ENCODE results near the gene GAS7. TPM values are rescaled to one million over a fixed set of nuclear protein-coding genes. Genes with fewer than 3 reads are reported as not detected.
A peak's percentile ranks its signal among the peaks of the same experiment; 100 is the strongest.

GAS7 gene
- polyA plus RNA-seq, 2 donors: 6.4 to 7.7 TPM

DNA sequence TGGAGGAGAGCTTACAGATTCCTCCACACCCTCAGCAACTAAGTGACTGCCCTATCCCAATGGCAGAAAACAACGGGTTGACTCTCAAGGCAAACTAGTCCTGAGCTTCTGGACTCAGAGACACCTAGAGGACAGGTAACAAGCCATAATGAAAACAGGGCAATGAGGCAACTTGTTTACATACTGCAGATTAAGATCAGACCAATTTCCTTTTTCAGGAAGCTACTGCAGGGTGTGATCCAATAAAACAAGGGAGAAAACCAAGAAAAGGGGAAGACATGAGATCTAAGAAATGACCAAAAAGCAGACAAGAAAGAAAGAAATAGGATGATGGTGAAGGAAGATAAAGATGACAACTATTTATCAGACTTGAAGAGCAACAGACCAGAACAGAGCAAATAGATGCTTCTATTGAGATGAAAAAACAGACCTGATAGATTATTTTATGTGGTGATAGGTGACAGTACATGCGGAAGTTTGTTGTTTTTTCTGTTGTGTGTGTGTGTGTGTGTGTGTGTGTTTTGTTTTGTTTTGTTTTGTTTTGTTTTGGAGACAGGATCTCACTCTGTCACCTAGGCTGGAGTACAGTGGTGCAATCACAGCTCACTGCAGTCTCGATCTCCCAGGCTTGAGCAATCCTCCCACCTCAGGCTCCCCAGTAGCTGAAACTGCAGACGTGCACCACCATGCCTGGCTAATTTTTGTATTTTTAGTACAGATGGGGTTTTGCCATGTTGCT is 120.7 kb downstream of the GAS7 start:
- whole genome bisulfite sequencing, 2 donors: 60 to 79% methylated on average over 4 of the region's 4 CpGs
- H3K27me3 ChIP-seq (ENCODE audit: control insufficient read depth in 1 of 2, insufficient read depth in 2 of 2, low read length in 2 of 2): no peaks in the 10 kb centered on the region
- peak overlapping the region; percentile 35 to 73 for H3K27ac ChIP-seq (ENCODE audit: low read depth in 2 of 2, low read length in 1 of 2)
- H3K4me1 ChIP-seq (ENCODE audit: control insufficient read depth in 2 of 2, insufficient read depth in 2 of 2, low read length in 1 of 2): peaks cover 0 to 6% of the 10 kb centered on the region in 2 donors
- no peak overlapping the region for H3K4me3 ChIP-seq (ENCODE audit: low read depth in 1 of 2, low read length in 2 of 2)
- H3K9me3 ChIP-seq (ENCODE audit: control insufficient read depth in 2 of 2, insufficient read depth in 1 of 2, low read depth in 1 of 2, low read length in 1 of 2): no peaks in the 10 kb centered on the region
- no peaks in the 10 kb centered on the region for H3K36me3 ChIP-seq (ENCODE audit: control insufficient read depth in 2 of 2, insufficient read depth in 2 of 2, low read length in 1 of 2)

DNA sequence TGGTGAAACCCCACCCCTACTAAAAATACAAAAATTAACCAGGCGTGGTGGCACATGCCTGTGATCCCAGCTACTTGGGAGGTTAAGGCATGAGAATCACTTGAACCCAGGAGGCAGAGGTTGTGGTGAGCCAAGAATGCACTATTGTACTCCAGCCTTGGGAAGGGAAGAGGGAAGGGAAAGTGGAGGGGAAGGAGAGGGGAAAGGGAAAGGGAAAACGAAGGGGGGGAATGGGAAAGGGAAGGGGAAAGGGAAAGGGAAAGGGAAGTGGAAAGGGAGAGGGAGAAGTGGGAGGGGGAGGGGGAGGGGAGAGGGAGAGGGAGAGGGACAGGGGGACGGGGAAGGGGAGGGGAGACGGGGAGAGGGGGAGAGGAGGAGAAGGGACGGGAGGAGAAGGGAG is 122.5 kb downstream of the GAS7 start:
- 66 to 74% methylated on average over 5 of the region's 5 CpGs for WGBS, 2 donors
- Histone ChIP-seq H3K4me1 (ENCODE audit: control insufficient read depth in 2 of 2, insufficient read depth in 2 of 2, low read length in 1 of 2) (peaks cover 3 to 14% of the 10 kb centered on the region in 2 donors), H3K36me3 (ENCODE audit: control insufficient read depth in 2 of 2, insufficient read depth in 2 of 2, low read length in 1 of 2) (no peaks in the 10 kb centered on the region), H3K27ac (ENCODE audit: low read depth in 2 of 2, low read length in 1 of 2) (no peak overlapping the region), H3K9me3 (ENCODE audit: control insufficient read depth in 2 of 2, insufficient read depth in 1 of 2, low read depth in 1 of 2, low read length in 1 of 2) (no peaks in the 10 kb centered on the region), H3K4me3 (ENCODE audit: low read depth in 1 of 2, low read length in 2 of 2) (no peak overlapping the region), H3K27me3 (ENCODE audit: control insufficient read depth in 1 of 2, insufficient read depth in 2 of 2, low read length in 2 of 2) (no peaks in the 10 kb centered on the region)

DNA sequence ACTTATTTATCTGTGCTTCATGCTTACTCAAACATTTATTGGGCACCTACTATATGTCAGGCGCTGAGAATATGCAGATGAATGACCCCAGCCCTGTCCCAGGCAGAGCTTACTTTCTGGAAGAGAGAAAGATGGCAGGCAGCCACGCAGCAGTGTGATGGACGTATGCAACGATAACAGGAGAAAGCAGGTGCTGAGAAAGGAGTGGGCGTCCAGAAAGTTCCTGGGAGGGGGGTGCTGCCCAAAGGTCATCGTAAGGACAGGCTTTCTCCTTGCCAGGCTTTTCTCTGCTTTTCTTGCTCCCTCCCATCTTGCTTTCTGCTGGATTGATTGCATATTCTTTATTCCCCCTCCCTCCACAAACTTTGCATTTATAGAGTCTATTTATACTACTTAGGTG is 124.5 kb downstream of the GAS7 start:
- Histone ChIP-seq H3K9me3 (ENCODE audit: control insufficient read depth in 2 of 2, insufficient read depth in 1 of 2, low read depth in 1 of 2, low read length in 1 of 2) (no peaks in the 10 kb centered on the region), H3K27ac (ENCODE audit: low read depth in 2 of 2, low read length in 1 of 2) (peak overlapping the region; percentile 57 to 69), H3K4me1 (ENCODE audit: control insufficient read depth in 2 of 2, insufficient read depth in 2 of 2, low read length in 1 of 2) (peaks cover 3 to 18% of the 10 kb centered on the region in 2 donors), H3K27me3 (ENCODE audit: control insufficient read depth in 1 of 2, insufficient read depth in 2 of 2, low read length in 2 of 2) (no peaks in the 10 kb centered on the region), H3K4me3 (ENCODE audit: low read depth in 1 of 2, low read length in 2 of 2) (no peak overlapping the region), H3K36me3 (ENCODE audit: control insufficient read depth in 2 of 2, insufficient read depth in 2 of 2, low read length in 1 of 2) (no peaks in the 10 kb centered on the region)
- WGBS, 2 donors: 49 to 61% methylated on average over 6 of the region's 6 CpGs

DNA sequence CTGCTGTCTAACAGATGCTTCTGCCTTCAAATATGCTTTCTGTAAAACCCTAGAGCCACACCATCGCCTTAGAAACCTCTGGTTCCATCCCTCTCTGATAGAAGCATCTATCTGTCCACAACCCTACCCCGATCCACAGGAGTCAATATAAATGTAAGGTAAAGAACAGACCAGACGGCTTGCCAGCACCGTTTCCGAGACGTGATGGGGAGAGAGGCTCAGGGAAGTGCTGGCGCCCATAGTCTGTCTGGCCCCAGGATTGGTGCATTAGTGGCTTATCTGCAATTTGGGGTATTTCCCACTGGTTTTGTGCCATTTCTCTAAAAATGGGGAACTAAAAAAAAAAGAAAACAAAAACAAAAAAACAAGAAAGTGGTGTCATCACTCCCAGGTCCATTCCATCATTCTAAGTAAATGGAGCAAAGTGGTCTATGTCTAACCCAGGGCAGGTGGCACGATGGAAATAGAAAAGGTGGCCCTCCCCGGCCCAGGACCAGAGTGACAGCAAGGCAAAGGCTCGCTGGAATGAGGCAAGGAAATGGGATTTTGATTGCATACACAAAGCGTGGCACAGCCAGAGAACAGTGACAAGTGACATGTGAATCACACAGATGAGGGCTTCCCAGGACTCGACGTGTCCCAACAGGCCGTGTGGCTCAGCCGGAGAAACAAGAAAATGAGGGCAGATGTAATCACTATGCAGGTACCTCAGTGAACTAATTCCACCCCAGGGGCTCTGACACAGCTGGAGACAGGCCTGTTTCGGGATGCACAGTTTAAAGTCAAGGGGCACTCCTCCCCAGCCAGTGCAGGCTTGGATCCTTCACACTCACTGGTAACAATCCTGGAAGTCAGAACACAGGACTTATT is 125.6 kb downstream of the GAS7 start:
- Histone ChIP-seq H3K36me3 (ENCODE audit: control insufficient read depth in 2 of 2, insufficient read depth in 2 of 2, low read length in 1 of 2) (no peaks in the 10 kb centered on the region), H3K4me1 (ENCODE audit: control insufficient read depth in 2 of 2, insufficient read depth in 2 of 2, low read length in 1 of 2) (peaks cover 3 to 20% of the 10 kb centered on the region in 2 donors), H3K9me3 (ENCODE audit: control insufficient read depth in 2 of 2, insufficient read depth in 1 of 2, low read depth in 1 of 2, low read length in 1 of 2) (no peaks in the 10 kb centered on the region), H3K27ac (ENCODE audit: low read depth in 2 of 2, low read length in 1 of 2) (peak overlapping the region; percentile 69 to 88), H3K27me3 (ENCODE audit: control insufficient read depth in 1 of 2, insufficient read depth in 2 of 2, low read length in 2 of 2) (no peaks in the 10 kb centered on the region), H3K4me3 (ENCODE audit: low read depth in 1 of 2, low read length in 2 of 2) (no peak overlapping the region)
- WGBS, 2 donors: 63 to 73% methylated on average over 16 of the region's 16 CpGs

DNA sequence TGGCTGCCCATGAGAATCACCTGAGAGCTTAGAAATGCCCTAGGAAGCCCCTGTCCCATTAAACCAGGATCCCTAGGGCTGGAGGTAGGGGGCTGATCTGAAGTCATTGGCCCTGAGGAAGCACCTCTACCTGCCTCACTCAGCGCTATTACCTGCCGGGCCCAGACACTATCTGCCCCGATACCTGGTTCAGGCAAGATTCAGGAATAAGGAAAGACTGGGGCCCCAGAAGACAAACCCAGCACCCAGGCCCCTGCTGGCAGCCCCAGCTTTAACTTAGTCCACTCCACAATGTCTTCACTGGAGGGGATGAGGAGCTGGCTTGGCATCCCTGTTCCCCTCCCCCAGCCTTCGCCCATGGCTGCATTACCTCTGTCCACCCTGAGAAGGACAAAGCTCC is 126.3 kb downstream of the GAS7 start:
- peak overlapping the region; percentile 23 to 66 for H3K27ac ChIP-seq (ENCODE audit: low read depth in 2 of 2, low read length in 1 of 2)

DNA sequence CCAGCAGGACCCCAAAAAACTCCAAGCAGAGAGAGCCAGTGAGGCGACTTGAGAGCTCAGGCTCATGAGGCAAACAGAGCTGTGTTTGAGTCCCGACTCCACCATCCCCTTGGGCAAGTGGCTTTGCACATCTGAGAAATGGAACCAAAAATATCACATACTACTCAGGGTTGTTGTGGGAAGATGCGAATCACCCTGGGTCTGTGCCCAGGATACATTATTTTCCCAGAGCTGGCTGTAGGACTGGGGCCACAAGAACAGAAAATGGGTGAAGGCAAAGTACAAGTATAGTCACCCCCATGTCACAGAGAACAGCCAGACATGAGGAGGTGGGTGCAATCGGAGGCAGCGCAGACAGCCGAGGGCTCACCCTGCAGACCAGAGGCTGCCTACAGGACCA is 127.3 kb downstream of the GAS7 start:
- Histone ChIP-seq H3K27ac (ENCODE audit: low read depth in 2 of 2, low read length in 1 of 2) (no peak overlapping the region), H3K4me3 (ENCODE audit: low read depth in 1 of 2, low read length in 2 of 2) (no peak overlapping the region), H3K36me3 (ENCODE audit: control insufficient read depth in 2 of 2, insufficient read depth in 2 of 2, low read length in 1 of 2) (no peaks in the 10 kb centered on the region), H3K27me3 (ENCODE audit: control insufficient read depth in 1 of 2, insufficient read depth in 2 of 2, low read length in 2 of 2) (no peaks in the 10 kb centered on the region), H3K9me3 (ENCODE audit: control insufficient read depth in 2 of 2, insufficient read depth in 1 of 2, low read depth in 1 of 2, low read length in 1 of 2) (no peaks in the 10 kb centered on the region), H3K4me1 (ENCODE audit: control insufficient read depth in 2 of 2, insufficient read depth in 2 of 2, low read length in 1 of 2) (peaks cover 3 to 22% of the 10 kb centered on the region in 2 donors)
- 83 to 84% methylated on average over 6 of the region's 6 CpGs for WGBS, 2 donors

More for the DNA sequence above, 126.3 kb downstream of the GAS7 start:
- WGBS, 2 donors: 94 to 98% methylated on average over 4 of the region's 4 CpGs
- Histone ChIP-seq H3K9me3 (ENCODE audit: control insufficient read depth in 2 of 2, insufficient read depth in 1 of 2, low read depth in 1 of 2, low read length in 1 of 2) (no peaks in the 10 kb centered on the region), H3K4me3 (ENCODE audit: low read depth in 1 of 2, low read length in 2 of 2) (no peak overlapping the region), H3K27me3 (ENCODE audit: control insufficient read depth in 1 of 2, insufficient read depth in 2 of 2, low read length in 2 of 2) (no peaks in the 10 kb centered on the region), H3K4me1 (ENCODE audit: control insufficient read depth in 2 of 2, insufficient read depth in 2 of 2, low read length in 1 of 2) (peaks cover 3 to 22% of the 10 kb centered on the region in 2 donors), H3K36me3 (ENCODE audit: control insufficient read depth in 2 of 2, insufficient read depth in 2 of 2, low read length in 1 of 2) (no peaks in the 10 kb centered on the region)

DNA sequence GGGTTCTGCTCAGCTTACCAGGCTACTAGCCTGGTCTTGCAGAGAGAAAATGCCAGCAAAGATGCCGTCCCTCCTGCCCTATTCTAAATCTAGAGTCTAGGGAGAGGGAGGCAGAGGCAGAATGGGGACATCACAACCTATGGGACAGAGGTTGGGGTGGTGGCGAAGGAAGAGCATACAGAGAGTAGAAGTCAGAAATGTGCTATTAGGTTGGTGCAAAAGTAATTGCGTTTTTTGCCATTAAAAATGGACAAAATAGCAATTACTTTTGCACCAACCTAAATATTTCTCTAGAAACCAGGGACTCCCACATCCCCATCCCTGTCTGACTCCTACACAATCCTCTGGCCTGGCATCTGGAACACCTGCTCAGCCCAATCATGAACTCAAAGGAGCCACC is 127.7 kb downstream of the GAS7 start:
- H3K9me3 ChIP-seq (ENCODE audit: control insufficient read depth in 2 of 2, insufficient read depth in 1 of 2, low read depth in 1 of 2, low read length in 1 of 2): no peaks in the 10 kb centered on the region
- no peaks in the 10 kb centered on the region for H3K27me3 ChIP-seq (ENCODE audit: control insufficient read depth in 1 of 2, insufficient read depth in 2 of 2, low read length in 2 of 2)
- H3K36me3 ChIP-seq (ENCODE audit: control insufficient read depth in 2 of 2, insufficient read depth in 2 of 2, low read length in 1 of 2): no peaks in the 10 kb centered on the region
- no peak overlapping the region for H3K4me3 ChIP-seq (ENCODE audit: low read depth in 1 of 2, low read length in 2 of 2)
- 80 to 81% methylated on average over 3 of the region's 3 CpGs for WGBS, 2 donors
- H3K4me1 ChIP-seq (ENCODE audit: control insufficient read depth in 2 of 2, insufficient read depth in 2 of 2, low read length in 1 of 2): peaks cover 3 to 22% of the 10 kb centered on the region in 2 donors
- no peak overlapping the region for H3K27ac ChIP-seq (ENCODE audit: low read depth in 2 of 2, low read length in 1 of 2)

DNA sequence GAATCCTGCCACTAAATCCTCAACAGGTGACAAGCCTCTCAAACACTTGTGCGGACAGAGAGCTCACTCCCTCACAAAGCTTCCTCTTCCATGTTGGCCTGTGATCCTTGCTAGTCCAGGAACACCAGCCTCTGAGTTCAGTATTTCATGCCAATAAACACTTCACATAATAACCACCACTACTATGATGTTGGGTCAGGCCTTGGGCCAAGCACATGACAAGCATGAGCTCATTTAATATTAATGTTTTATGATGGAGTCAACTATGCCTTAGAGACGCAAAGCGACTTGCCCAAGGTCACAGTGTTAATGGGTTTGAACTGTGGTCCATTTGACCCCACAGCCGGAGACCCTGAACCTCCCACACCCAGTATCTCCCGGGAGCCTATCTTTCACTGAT is 129.1 kb downstream of the GAS7 start:
- Histone ChIP-seq H3K36me3 (ENCODE audit: control insufficient read depth in 2 of 2, insufficient read depth in 2 of 2, low read length in 1 of 2) (no peaks in the 10 kb centered on the region), H3K9me3 (ENCODE audit: control insufficient read depth in 2 of 2, insufficient read depth in 1 of 2, low read depth in 1 of 2, low read length in 1 of 2) (no peaks in the 10 kb centered on the region), H3K4me1 (ENCODE audit: control insufficient read depth in 2 of 2, insufficient read depth in 2 of 2, low read length in 1 of 2) (peaks cover 3 to 22% of the 10 kb centered on the region in 2 donors), H3K27me3 (ENCODE audit: control insufficient read depth in 1 of 2, insufficient read depth in 2 of 2, low read length in 2 of 2) (no peaks in the 10 kb centered on the region), H3K4me3 (ENCODE audit: low read depth in 1 of 2, low read length in 2 of 2) (no peak overlapping the region), H3K27ac (ENCODE audit: low read depth in 2 of 2, low read length in 1 of 2) (peak overlapping the region; percentile 50 to 61)
- 39 to 56% methylated on average over 5 of the region's 5 CpGs for WGBS, 2 donors

DNA sequence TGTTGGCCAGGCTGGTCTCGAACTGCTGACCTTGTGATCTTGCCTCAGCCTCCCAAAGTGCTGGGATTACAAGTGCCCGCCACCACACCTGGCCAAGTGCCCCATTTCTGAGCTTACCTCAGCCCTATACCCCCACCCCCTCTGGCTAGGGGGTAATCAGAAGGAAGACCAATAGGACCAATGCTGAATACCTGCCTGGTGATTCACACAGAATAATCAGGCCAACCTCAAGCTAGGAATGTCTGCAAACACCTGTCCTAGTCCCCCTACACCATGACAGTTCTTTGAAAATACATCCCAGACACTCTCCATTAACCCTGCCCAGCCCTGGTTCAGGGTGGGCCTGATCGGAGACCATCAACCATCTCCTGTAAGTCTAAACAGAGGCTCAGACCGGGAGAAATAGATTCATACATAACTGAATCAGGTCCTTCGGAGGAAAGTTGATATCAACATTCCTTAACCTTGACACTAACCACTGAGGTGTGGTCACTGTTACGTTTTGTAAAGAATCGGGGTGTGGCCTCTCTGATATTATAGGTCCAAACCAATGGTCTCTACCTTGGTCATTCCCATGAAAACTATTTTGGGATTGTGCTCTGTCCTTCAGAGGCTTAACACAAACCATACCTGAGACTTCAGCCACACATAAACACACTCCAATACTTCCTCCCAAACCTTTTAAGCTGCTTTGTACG is 130.8 kb downstream of the GAS7 start:
- no peaks in the 10 kb centered on the region for H3K36me3 ChIP-seq (ENCODE audit: control insufficient read depth in 2 of 2, insufficient read depth in 2 of 2, low read length in 1 of 2)
- H3K9me3 ChIP-seq (ENCODE audit: control insufficient read depth in 2 of 2, insufficient read depth in 1 of 2, low read depth in 1 of 2, low read length in 1 of 2): no peaks in the 10 kb centered on the region
- H3K4me3 ChIP-seq (ENCODE audit: low read depth in 1 of 2, low read length in 2 of 2): no peak overlapping the region
- 83 to 86% methylated on average over 8 of the region's 8 CpGs for WGBS, 2 donors
- H3K27ac ChIP-seq (ENCODE audit: low read depth in 2 of 2, low read length in 1 of 2): no peak overlapping the region
- no peaks in the 10 kb centered on the region for H3K27me3 ChIP-seq (ENCODE audit: control insufficient read depth in 1 of 2, insufficient read depth in 2 of 2, low read length in 2 of 2)
- H3K4me1 ChIP-seq (ENCODE audit: control insufficient read depth in 2 of 2, insufficient read depth in 2 of 2, low read length in 1 of 2): peaks cover 3 to 21% of the 10 kb centered on the region in 2 donors

Data from esophagus (tissue), 2 donors.